HG03565 (cell line): ENCODE measurements around the gene DLG2.
"Not testable (repeated sequence)": the region's sequence is repeated elsewhere in the genome, so short reads cannot be mapped to it uniquely, and the experiment has no call there.

Experiments
- ATAC-seq: cut with Tn5 transposase; IDR thresholded peaks from one replicate; pipeline ENCODE4 v1.9.1; 2021; ENCODE audit warnings: mild to moderate bottlenecking, moderate library complexity; ENCODE audit not compliant: unreplicated experiment

Gene DLG2

DNA sequence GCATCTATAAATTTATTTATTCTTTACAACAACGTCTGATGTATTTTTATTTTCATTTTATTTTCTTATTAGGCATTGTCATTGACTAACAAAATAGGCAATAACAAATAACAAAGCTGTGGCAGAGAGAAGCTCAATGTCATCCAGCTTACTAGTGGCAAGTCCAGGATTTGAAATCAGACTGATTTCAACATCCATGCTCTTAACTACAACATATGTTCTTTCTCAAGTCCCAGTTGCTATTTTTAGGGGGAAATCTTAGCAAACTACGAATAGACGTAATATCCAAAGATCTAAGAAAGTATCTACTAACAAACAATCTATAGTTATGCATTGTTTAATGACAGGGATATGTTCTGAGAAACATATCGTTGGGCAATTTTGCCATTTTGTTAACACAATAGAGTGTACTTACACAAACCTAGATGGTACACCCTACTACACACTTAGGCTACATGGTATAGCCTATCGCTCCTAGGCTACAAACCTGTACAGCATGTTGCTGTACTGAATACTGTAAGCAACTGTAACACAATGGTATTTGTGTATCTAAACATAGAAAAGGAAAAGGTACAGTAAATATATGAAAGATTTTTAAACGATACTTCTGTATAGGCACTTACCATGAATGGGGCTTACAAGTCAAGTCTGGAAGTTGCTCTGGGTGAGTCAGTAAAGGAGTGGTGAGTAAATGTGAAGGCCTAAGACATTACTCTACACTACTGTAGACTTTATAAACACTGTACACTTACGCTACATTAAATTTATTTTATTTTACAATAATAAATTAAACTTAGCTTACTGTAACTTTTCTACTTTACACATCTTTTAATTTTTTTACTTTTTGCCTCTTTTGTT lies 151.3 kb downstream of the DLG2 start:
- no peak for ATAC-seq

DNA sequence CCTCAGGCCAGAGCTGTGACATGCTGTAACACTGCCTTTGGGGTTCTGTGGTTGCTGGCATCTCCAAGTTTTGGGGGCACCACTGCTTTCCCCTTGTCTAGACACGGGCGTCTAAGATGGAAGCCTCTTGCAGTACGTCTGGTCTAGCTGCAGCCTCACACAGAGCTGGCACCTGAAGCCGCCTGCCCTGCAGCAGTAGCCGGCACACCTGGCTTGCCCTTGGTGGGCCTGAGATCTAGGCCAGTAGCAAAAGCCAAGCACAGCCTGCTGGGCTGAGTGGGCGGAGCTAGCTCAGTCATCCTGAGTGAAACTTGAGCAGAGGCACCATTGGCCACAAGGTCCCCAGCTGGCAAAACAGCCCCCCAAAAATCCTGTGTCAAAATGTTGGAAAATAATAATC lies 154.2 kb downstream of the DLG2 start:
- ATAC-seq: no peak

DNA sequence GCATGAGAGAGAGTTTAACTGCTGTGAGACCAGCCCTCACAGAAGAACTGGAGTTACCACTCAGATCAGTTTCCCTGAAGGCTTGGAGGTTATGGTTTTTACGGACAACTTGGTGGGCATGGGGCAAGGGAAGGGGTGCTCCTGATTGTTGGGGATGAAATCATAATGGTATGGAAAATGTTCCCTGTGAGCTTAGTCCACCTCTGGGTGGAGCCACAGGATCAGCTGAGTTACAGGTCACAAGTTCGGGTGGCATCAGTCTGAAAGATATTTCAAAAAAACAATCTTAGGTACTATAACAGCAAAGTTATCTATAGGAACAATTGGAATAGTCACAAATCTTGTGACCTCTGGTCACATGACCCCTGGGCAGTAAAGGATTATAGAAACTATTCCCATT lies 162.9 kb downstream of the DLG2 start:
- no peak for ATAC-seq

DNA sequence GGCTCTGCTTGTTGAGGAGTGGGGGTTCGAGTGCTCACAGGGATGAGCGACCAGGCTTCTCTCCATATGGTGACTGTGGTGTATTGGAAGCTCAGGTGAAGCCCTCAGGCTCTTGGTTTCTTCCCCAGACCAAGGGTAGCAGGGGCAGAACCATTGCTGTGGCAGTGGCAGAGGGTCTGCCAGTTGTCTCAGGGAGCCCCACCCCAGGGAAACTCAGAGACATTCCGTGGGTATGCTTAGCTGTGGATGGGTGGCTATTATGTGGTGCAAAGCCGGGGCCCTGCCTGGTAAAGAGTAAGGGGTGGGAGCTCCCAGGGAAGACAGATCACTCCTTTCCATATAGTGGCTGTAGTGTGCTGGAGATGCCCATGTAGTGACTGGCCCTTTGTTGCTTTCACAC lies 167.8 kb downstream of the DLG2 start:
- ATAC-seq: no peak

GRCh38 chr11:85444479-85444878 lies 182.7 kb downstream of the DLG2 start:
- ATAC-seq: no peak

- no peak for ATAC-seq
These were observed 186.9 kb downstream of the DLG2 start for GRCh38 chr11:85440273-85440672.

GRCh38 chr11:85438328-85438727 lies 188.8 kb downstream of the DLG2 start:
- ATAC-seq: no peak

- no peak for ATAC-seq
These were observed 195.8 kb downstream of the DLG2 start for GRCh38 chr11:85431319-85431718.

DNA sequence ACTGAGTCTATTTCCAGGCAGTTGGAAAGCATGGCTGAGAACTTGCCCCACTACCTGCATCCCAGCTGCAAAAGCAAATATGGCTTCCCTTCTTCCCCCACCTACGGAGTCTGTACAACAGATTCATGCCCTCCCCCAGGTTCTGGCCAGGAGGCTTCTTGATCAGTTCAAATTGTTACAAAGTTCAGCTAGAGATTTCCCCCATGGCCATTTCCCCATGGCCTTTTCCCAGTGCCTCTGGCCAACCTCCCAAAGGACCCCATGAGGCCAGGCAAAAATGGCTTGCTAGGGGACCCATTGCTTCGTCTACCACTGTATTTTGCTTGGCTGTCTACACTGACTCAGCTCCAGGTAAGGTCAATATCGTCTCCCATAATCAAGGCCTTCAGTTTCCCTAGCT lies 203.3 kb downstream of the DLG2 start:
- ATAC-seq: no peak

DNA sequence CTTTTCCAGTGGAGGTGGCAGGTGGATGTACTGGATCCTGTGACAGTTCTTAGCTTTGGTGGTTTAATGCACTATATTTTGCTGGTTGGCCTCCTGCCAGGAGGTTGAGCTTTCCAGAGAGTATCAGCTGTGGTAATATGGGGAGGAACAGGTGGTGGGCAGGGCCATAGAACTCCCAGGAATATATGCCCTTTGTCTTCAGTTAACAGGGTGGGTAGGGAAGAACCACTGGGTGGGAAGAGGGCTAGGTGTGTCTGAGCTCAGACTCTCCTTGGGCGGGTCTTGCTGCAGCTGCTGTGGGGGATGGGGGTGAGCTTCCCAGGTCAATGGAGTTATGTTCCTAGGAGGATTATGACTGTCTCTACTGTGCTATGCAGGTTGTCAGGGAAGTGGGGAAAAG lies 203.8 kb downstream of the DLG2 start:
- ATAC-seq: no peak

- no peak for ATAC-seq
These were observed 213.0 kb downstream of the DLG2 start for GRCh38 chr11:85414175-85414574.

- ATAC-seq: no peak
These were observed 219.5 kb downstream of the DLG2 start for GRCh38 chr11:85407648-85408047.

DNA sequence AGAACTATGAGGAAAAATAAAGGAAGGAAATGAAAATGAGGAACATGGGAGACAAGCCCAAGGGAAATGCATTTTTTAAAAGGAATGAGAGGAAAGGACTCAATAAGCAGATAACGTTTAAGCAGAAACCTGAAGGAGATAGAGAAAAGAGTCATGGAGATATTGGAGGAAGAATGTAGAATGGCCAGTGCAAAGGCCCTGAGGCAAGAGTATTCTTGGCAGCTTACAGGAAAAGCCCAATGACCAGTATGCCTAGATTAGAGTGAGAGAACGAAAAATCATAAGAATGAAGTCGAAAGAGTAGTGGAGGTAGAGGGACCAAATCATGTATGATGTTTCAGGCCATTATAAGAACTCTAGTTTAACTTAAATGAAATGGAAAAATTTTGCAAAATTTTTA lies 220.3 kb downstream of the DLG2 start:
- no peak for ATAC-seq

GRCh38 chr11:85406316-85406715 lies 220.8 kb downstream of the DLG2 start:
- no peak for ATAC-seq

DNA sequence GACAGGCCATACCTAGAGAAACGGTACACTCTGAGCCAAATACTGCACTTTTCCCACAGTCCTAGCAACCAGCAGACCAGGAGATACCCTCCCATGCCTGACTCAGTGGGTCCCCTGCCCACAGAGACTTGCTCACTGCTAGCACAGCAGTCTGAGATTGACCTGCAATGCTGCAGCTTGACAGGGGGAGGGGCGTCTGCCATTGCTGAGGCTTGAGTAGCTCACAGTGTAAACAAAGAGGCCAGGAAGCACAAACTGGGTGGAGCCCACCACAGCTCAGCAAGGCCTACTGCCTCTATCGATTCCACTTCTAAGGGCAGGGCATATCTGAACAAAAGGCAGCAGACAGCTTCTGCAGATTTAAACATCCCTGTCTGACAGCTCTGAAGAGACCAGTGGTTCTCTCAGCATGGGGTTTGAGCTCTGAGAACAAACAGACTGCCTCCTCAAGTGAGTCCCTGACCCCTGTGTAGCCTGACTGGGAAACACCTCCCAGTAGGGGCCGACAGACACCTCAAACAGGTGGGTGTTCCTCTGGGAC lies 231.6 kb downstream of the DLG2 start:
- not testable (repeated sequence) for ATAC-seq

DNA sequence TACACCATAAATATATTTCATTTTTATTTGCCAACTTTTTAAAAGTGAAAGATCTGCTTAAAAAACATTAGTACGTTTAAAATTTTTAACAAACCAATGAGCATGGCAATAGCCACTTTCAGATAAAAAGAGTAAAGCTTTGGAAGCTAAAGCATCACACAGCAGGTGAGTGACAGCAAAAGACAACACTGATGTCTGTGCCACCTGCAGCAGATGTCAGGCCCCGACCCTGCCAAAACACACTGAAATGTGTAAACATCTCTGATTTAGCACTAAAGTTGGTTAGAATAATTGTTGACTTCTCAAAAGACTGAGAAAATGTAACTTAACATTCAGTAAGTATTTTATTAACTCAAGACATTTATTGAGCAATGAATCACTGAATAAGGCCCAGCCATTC lies 232.9 kb downstream of the DLG2 start:
- ATAC-seq: no peak

GRCh38 chr11:85391141-85391540 lies 236.0 kb downstream of the DLG2 start:
- ATAC-seq: no peak

DNA sequence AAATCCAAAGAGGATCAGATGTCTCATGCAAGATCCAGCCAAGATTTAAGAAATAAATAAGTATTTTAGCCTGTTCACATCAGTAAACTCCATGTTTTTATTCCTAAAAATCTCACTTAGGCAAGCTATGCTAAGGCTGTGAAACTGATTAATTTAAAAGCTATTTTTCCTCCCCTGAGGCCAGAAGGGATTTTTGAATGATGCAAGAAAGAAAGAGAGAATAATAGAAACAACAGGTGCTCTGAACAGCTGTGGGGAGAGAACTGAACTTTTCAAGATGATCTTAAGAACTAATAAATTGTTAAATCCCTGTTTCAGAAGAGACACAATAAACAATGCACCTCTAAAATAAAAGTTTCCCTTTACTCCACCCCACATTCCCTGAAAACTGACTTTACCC lies 241.6 kb downstream of the DLG2 start:
- ATAC-seq: no peak

DNA sequence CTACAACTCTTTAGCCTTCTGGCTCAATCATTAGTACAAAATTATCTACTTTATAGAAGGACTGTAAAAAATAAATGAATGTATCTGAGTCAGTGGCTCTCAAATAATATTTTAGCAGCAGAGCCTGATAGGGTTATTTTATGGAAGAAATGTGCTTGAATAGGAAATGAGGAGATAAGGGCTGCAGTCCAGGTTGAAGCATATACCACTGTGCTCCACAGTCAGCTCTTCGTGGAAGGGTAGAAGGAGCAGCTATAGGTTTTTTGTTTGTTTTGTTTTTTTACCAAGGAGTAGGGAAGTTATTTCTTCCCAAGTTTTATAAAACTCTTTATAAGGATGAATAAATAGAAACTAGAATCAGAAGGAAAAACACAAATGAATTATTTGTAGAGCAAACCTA lies 242.0 kb downstream of the DLG2 start:
- no peak for ATAC-seq

- no peak for ATAC-seq
These were observed 248.1 kb downstream of the DLG2 start for GRCh38 chr11:85379066-85379465.

- ATAC-seq: no peak
These were observed 249.2 kb downstream of the DLG2 start for GRCh38 chr11:85377901-85378300.

GRCh38 chr11:85359859-85360258 lies 267.3 kb downstream of the DLG2 start:
- no peak for ATAC-seq

DNA sequence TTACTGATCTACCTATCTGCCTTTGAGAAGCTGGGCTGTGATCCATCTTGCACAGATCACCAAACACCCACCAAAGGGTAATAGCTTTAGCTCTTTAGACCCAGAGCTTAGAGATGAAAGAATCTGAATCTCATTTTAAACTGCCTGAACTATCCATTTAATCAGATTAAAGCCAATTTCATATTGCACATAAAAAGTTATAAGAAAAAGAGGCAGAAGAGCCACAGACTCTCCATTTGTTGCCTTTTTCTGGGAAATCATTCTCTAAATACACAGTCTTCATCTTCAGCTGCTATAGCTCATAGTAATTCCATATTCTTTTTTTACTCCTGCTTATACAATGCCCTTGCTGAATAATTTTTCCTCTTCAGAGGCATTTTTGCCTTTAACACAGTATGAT lies 271.2 kb downstream of the DLG2 start:
- no peak for ATAC-seq
